ENCODE data around the gene AOPEP.
"Not testable (repeated sequence)": the region's sequence is repeated elsewhere in the genome, so short reads cannot be mapped to it uniquely, and the experiment has no call there.

Gene AOPEP

DNA sequence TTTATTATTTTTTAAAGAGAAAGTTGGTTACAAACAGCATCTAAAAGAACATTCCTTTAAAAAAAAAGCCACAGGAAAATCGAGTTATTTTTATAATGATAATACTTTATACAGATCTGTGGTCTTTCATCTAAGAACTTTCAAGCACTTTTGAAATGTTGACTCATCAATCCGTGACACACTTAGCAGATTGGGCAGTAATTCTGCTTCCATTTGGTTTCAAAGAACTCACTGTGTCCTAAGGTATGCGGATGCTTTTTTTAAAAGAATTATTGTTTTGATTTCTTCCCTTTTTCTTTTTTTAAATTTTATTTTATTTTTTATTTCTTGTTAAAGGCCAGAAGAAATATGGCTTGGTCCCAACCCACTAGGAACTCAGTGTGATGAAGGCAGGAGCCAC is 147.8 kb downstream of the AOPEP start:
- FAIRE-seq = no peak

DNA sequence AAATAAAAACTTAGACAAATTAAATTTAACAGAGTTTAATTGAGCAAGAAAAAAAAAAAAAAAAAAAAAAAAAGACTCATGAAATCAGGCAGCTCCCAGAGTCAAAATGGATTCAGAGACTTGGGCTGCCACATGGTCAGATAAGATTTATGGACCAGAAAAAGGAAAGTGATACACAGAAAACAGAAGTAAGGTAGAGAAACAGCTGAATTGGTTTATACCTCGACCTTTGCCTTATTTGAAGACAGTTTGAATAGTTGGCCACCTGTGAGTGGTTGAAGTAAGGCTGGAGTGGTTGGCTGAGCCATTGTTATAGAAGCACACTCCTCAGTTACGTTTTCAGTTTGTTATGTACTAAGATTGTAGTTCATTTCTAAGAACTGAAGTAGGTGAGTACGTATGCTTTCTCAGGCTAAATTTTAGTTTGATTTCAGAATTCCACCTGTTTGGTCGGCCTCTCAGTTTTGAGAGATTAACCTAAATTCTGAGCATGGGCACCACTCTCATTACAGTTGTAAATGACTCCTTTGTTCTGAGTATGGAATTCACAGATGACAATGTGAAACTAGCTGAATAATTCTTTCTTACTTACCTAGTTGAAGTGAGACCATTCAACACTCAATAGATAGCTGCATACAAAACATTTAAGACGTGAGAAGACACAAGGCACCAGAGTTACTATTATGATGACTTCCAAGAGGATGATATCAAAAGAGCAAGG is 149.0 kb downstream of the AOPEP start:
- FAIRE-seq = no peak

DNA sequence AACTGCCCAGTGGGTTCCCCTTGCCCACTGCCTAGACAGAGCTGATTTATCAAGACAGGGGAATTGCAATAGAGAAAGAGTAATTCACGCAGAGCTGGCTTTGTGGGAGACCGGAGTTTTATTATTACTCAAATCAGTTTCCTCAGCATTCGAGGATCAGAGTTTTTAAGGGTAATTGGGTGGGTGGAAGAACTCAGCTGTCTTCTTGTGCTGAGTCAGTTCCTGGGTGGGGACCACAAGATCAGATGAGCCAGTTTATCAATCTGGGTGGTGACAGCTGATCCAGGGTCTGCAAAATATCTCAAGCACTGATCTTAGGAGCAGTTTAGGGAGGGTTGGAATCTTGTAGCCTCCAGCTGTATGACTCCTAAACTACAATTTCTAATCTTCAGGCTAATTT is 152.3 kb downstream of the AOPEP start:
- FAIRE-seq = not testable (repeated sequence)

- FAIRE-seq = no peak
Measured at GRCh38 chr9:94879230-94879629, 152.7 kb downstream of the AOPEP start.

DNA sequence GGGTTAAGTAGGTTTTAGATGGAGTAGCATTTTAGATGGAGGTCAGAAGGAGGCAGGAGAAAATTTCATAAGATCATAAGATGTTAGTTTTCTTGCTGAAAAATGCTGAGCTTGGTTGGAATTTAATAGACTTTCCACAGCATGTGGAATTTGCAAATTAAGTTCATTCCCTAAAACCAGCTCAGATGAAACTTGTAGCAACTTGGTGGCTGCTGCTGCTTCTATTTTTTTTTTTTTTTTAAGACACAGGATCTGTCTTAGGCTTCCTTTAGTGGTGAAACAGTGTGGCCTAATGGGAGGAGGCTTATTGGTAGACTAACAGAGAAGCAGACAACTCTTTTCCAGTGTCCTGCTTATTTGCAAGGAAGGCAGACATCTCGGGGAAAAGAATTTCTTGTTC is 154.5 kb downstream of the AOPEP start:
- FAIRE-seq = no peak

DNA sequence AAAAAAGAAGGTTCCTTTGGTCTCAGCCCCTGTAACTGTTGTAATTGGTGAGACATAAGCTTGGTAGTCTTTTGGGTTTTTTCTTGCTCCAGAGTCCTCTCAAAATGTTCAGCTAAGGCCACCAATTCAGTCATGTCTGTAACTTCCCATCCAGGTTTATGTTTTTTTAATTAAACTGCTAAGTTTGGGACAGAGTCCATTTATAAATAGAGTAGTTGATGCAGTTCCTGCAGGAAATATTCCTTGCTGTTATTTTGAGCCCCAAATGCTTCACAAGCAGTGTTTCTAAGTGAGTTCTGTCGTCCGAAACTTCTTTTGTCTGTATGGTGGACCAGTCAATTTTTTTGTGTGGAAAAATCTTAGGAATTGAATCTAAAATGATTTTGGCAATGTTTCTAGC is 155.0 kb downstream of the AOPEP start:
- FAIRE-seq = no peak

- no peak for FAIRE-seq
Measured at GRCh38 chr9:94881940-94882339, 155.4 kb downstream of the AOPEP start.

GRCh38 chr9:94882966-94883641 is 156.6 kb downstream of the AOPEP start:
- no peak for FAIRE-seq

DNA sequence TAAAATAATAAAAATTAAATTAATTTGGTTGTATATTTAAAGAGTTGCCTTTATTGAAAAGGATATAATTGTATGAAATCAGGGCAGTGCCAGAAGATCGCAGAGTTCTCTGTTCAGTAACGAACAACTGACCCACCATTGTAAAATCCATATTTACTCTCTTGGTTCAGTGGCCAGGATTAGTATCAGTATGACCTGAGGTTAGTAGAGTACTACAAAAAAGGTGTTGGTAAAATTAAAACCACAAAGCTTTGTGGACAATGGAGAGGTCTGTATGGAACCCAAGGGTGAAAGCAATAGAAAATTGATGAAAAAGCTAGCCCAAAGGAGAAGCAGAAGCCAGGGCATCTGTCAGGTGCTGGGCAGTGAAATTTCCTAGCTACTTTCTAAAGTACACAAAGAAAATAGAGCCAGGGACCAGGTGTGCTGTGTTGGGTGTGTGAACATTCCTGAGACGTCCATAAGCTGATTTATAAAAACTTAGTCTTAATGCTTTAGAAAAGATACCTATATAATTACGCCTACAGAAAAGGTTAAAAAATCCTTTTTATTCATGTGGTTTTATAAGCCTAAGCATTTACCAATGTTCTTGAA is 159.5 kb downstream of the AOPEP start:
- no peak for FAIRE-seq

DNA sequence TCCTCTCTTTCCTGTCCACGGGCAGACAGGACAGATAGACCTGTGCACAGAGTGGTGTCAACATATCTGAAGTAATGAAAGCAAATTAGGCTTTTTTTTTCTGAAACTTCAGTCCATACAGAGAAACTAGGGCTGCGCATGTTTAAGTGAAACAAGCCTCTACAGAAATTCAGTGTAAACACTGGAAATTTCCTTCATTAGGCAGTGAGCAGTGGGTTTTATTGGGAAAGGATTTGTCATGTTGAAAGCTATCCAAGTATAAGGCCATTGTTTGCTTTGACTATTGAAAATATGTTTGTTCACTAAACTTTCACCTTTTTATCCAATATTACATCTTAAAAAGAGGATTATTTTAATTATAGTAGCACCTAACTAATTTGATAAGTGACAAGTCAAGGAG is 161.2 kb downstream of the AOPEP start:
- FAIRE-seq = no peak

GRCh38 chr9:94888775-94889174 is 162.3 kb downstream of the AOPEP start:
- FAIRE-seq = no peak

GRCh38 chr9:94889628-94890027 is 163.1 kb downstream of the AOPEP start:
- no peak for FAIRE-seq

GRCh38 chr9:94891183-94891582 is 164.7 kb downstream of the AOPEP start:
- no peak for FAIRE-seq

DNA sequence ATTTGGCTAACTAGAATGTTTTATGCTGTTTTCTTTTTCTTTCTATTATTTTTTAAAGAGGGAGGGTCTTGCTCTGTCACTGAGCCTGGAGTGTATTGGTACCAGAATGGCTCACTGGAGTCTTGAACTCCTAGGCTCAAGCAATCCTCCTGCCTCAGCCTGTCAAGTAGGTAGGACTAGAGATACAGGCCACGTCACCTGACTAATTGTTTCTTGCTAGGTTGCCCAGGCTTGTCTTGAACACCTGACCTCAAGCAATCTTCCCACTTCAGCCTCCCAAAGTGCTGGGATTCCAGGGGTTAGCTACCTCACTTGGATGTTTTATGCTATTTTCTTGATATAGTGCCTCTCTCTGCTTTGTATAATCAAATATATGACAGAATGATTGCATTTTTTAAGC is 166.2 kb downstream of the AOPEP start:
- FAIRE-seq = no peak

GRCh38 chr9:94894094-94894699 is 167.7 kb downstream of the AOPEP start:
- no peak for FAIRE-seq

DNA sequence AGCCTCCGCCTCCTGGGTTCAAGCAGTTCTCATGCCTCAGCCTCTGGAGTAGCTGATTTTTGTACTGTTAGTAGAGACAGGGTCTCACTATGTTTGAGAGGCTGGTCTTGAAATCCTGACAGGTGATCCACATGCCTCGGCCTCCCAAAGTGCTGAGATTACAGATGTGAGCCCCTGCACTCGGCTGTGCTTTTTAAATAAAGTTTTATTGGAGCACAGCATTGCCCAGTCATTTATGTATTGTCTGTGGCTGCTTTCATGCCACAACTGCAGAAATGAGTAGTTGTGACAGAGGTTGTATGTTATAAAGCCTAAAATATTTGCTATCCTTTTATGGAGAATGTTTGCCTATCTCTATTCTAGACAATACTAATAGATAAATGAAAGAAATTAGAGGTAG is 169.2 kb downstream of the AOPEP start:
- FAIRE-seq = no peak

DNA sequence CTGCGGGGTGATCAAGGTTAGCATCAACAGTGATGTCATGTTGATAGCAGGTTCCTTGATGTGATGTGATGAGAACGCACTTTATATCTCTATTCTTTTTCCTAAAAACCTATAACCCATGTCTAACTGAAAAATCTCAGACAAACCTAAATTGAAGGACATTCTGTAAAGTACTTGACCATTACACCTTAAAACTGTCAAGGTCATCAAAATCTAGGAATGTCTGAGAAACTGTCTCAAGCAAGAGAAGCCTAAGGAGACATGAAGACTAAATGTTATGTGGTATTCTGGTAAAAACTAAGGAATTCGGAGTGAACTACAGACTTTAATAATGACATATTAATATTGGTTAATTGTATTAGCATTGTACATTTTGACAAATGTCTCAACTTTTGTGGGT is 170.0 kb downstream of the AOPEP start:
- FAIRE-seq = no peak

DNA sequence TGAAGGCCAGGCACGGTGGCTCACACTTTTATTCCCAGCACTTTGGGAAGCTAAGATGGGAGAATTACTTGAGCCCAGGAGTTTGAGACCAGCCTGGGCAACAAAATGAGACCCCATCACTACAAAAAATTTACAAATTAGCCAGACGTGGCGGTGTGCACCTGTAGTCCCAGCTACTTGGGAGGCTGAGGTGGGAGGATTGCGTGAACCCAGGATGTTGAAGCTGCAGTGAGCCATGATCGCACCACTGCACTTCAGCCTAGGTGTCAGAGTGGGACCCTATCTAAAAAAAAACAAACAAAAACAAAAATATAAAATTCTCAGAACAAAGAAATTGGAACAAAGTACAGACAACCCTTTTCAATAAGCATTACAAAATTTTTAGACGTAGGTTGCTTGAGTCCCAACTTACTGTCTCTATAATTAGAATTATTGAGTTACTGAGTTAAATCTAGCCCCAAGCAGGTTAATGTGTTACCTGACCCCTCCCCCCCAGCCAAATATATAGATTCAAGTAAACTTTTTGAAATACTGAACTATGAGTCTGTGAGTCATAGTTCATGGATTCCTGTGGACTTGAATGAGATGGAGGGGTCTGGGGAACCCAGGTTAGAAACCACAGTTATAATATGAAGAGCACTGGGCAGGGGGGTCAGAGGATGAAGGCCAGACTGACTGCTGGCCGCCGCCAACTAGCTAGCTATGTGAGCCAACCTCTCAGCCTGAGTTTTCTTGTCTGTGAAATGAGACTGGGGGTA is 173.1 kb downstream of the AOPEP start:
- no peak for FAIRE-seq

DNA sequence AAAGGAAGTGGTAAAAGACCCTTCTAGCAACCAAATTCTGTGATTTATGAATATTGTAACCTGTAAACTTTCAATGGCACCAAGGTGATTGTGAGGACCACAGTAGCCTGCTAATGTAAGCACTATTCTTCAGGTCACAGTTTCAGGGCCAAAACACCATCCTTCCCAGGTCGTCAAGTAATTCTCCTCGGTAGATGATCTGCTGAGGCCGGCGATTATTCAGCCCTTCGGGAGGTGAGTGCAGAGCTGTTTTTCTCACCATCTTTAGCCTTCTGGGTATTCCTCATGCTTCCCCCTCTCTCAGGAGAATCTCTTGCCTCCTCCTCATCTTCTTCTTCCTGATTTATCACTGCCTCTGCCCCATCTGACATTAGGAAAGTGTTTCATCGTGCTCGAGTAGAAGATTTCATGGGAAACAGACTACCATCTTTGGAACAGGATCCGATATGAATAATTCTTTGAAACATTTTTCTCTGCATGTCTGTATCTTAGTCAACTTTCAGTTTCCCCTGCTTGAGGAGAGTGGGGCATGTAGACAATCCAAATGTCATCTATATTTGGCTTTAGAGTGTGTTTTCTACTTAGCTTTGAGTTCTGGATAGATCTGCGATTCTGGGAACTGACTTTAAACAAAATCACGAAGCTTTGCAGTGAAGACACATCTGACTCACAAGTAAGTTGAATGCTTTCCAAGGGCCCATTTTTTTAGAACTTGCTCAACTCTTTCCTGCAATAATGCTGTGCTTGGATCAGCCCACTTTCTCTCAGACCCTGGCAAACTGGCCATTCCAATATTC is 173.9 kb downstream of the AOPEP start:
- FAIRE-seq = no peak

- FAIRE-seq = no peak
Measured at GRCh38 chr9:94901019-94901363, 174.5 kb downstream of the AOPEP start.

- no peak for FAIRE-seq
Measured at GRCh38 chr9:94903961-94904421, 177.5 kb downstream of the AOPEP start.

DNA sequence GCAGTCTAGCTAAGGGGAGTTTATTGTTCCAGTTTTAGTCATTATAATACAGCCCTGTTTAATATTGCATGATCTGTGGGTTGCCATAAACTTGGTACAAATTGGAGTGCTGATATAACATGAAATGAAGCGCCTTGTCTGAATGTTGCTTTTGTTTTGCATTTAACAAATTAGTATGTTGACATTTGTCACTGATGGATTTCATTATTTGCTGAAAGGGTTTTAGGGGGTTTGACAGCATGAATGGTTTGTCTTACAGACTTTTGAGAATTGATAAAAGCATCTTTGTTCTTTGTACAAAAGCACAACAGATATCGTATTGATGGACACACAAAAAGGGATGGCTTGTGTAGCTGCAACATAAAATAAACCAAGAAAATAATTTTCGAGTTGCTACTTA is 178.3 kb downstream of the AOPEP start:
- no peak for FAIRE-seq

All from G401.6 (cell line).